Measurements from ENCODE around the gene KIFC1. TPM values are rescaled to one million over a fixed set of nuclear protein-coding genes. Genes with fewer than 3 reads are reported as not detected.

KIFC1 gene
- total and polyA plus RNA-seq, 8 donors, result 5.8 to 73.6 (median 36.6) TPM

DNA sequence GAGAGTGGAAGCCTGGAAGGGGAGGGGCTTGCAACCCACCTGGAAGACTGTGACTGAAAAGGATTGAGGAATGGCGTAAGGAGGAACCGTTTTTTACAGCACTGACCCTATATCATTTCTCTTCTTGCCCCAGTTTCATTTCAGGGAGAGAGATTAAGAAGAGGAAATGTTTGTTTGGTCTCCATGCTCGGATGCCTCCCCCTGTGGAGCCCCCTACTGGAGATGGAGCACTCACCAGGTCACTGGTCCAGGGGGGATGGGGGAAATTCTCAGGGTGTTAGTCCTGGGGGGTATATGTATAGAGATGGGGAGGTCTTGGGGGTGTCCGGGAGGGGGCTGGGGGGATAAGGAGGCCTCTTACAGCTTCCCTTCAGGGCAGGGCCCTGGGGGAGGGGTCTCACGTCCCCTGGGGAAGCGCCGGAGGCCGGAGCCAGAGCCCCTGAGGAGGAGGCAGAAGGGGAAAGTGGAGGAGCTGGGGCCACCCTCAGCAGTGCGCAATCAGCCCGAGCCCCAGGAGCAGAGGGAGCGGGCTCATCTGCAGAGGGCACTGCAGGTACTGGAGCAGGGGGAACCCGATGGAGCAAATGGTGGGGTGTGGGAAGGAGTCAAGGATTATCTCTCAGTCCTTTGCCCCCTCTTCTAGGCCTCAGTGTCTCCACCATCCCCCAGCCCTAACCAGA, 23.1 kb downstream of the KIFC1 start:
- no peaks in the 10 kb centered on the region for H3K27me3 ChIP-seq
- ATAC-seq, result no peak
- intact Hi-C loops (cut with DNase I), result loop anchor here in 1 of 2 donors (10.0 kb wide), 1 partner anchor 100 kb away; the partner anchor contains the start of genes TAPBP and ZBTB22
- H3K4me3 ChIP-seq, result no peak overlapping the region
- DNase-seq, result no peak
- peaks cover 18 to 57% of the 10 kb centered on the region in 2 donors for H3K4me1 ChIP-seq
- no peaks in the 10 kb centered on the region for H3K9me3 ChIP-seq
- TF ChIP-seq, protein P1, sequence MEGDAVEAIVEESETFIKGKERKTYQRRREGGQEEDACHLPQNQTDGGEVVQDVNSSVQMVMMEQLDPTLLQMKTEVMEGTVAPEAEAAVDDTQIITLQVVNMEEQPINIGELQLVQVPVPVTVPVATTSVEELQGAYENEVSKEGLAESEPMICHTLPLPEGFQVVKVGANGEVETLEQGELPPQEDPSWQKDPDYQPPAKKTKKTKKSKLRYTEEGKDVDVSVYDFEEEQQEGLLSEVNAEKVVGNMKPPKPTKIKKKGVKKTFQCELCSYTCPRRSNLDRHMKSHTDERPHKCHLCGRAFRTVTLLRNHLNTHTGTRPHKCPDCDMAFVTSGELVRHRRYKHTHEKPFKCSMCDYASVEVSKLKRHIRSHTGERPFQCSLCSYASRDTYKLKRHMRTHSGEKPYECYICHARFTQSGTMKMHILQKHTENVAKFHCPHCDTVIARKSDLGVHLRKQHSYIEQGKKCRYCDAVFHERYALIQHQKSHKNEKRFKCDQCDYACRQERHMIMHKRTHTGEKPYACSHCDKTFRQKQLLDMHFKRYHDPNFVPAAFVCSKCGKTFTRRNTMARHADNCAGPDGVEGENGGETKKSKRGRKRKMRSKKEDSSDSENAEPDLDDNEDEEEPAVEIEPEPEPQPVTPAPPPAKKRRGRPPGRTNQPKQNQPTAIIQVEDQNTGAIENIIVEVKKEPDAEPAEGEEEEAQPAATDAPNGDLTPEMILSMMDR (IDR thresholded peaks at IDR 0.05), result no peak
- no peak overlapping the region for H3K27ac ChIP-seq
- peaks cover 0 to 38% of the 10 kb centered on the region in 2 donors for H3K36me3 ChIP-seq

GRCh38 chr6:33415831-33416230, 24.2 kb downstream of the KIFC1 start:
- Histone ChIP-seq H3K27me3 (no peaks in the 10 kb centered on the region), H3K4me3 (peak overlapping the region in 1 of 2 donors; percentile 77), H3K9me3 (no peaks in the 10 kb centered on the region), H3K36me3 (peaks cover 0 to 38% of the 10 kb centered on the region in 2 donors), H3K4me1 (peaks cover 18 to 56% of the 10 kb centered on the region in 2 donors), H3K27ac (peak overlapping the region in 1 of 2 donors; percentile 8)
- ATAC-seq, result no peak
- TF ChIP-seq, protein P1 (IDR thresholded peaks at IDR 0.05), result no peak
- no peak for DNase-seq
- intact Hi-C loops (cut with DNase I), result loop anchor here in 1 of 2 donors (10.0 kb wide), 1 partner anchor 101 kb away; the partner anchor contains the start of genes TAPBP and ZBTB22

- peaks cover 0 to 38% of the 10 kb centered on the region in 2 donors for H3K36me3 ChIP-seq
- DNase-seq (no peak), ATAC-seq (no peak)
- peak overlapping the region; percentile 75 to 77 for H3K4me3 ChIP-seq
- peak overlapping the region; percentile 83 to 93 for H3K27ac ChIP-seq
- intact Hi-C loops (cut with DNase I), result loop anchor here in 1 of 2 donors (10.0 kb wide), 1 partner anchor 102 kb away; the partner anchor contains the start of genes TAPBP and ZBTB22
- H3K9me3 ChIP-seq, result no peaks in the 10 kb centered on the region
- TF ChIP-seq, protein P1 (IDR thresholded peaks at IDR 0.05), result no peak
- no peaks in the 10 kb centered on the region for H3K27me3 ChIP-seq
- H3K4me1 ChIP-seq, result peaks cover 16 to 52% of the 10 kb centered on the region in 2 donors
These were observed 24.9 kb downstream of the KIFC1 start for GRCh38 chr6:33416386-33417127.

DNA sequence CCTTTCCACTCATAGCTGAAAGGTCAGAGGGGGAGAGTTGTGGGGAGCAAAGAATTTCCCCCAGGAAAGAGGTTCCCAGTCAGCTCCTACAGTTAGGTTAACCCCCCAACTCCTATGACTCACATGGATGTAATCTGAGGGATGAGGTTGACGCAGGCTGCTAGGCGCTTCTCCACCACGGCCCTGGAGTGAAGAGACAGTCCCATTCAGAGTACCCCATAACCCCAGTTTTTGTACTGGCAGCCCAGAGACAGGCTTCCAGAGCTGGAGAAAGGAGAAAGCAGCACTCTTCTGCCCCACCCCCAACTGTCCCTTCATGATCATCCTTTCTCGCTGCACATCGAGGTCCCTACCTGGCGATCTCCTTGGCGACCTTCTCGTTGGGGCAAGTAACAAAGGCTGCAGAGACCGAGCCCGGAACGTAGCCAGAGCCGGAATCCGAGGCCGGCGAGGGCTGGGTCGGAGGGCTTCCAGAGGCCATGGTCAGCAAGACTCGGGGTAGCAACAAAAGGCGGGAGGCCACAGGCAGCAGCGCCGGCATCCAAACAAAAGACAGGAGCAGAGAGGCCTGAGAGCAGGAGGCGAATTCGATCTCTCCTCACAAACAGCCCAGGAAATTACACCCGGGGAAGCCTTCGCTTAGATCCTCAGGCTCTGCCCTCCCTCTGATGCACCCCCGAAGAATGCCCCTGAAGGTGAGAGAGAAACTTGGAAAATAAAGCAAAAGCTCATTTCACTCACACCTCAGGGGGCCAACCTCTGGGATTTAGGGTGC, 25.7 kb downstream of the KIFC1 start:
- ATAC-seq, result peak; percentile 26
- peak overlapping the region; percentile 75 to 77 for H3K4me3 ChIP-seq
- H3K27me3 ChIP-seq, result no peaks in the 10 kb centered on the region
- peak overlapping the region; percentile 83 to 93 for H3K27ac ChIP-seq
- peaks cover 0 to 38% of the 10 kb centered on the region in 2 donors for H3K36me3 ChIP-seq
- TF ChIP-seq, protein P1 (IDR thresholded peaks at IDR 0.05), result no peak
- DNase-seq, result no peak
- intact Hi-C loops (cut with DNase I), result loop anchor here in 1 of 2 donors (10.0 kb wide), 1 partner anchor 103 kb away; the partner anchor contains the start of genes TAPBP and ZBTB22
- H3K4me1 ChIP-seq, result peaks cover 13 to 45% of the 10 kb centered on the region in 2 donors
- H3K9me3 ChIP-seq, result no peaks in the 10 kb centered on the region
